ENCODE data around the gene OR52H1. TPM values are rescaled to one million over a fixed set of nuclear protein-coding genes. Genes with fewer than 3 reads are reported as not detected.

The OR52H1 gene
- total RNA-seq, 1 donor from 2014 or later: 0.75 TPM

- no peak for TF ChIP-seq CTCF (IDR thresholded peaks at IDR 0.05; ENCODE audit: insufficient read depth, low read length, poor library complexity, severe bottlenecking)
- no peak for DNase-seq (ENCODE audit: low read depth)
- Histone ChIP-seq H3K27me3 (ENCODE audit: control insufficient read depth, insufficient read depth, low read length) (no peaks in the 10 kb centered on the region), H3K4me3 (ENCODE audit: low read depth, low read length) (no peak overlapping the region), H3K36me3 (ENCODE audit: control insufficient read depth, insufficient read depth, low read length) (no peaks in the 10 kb centered on the region)
These were observed 358 bp downstream of the OR52H1 start for GRCh38 chr11:5547982-5548381.

GRCh38 chr11:5546457-5546856, 1.9 kb downstream of the OR52H1 start:
- Histone ChIP-seq H3K27me3 (ENCODE audit: control insufficient read depth, insufficient read depth, low read length) (no peaks in the 10 kb centered on the region), H3K4me3 (ENCODE audit: low read depth, low read length) (no peak overlapping the region), H3K36me3 (ENCODE audit: control insufficient read depth, insufficient read depth, low read length) (no peaks in the 10 kb centered on the region)
- peak; percentile 21 for DNase-seq (ENCODE audit: low read depth)
- TF ChIP-seq CTCF (IDR thresholded peaks at IDR 0.05; ENCODE audit: insufficient read depth, low read length, poor library complexity, severe bottlenecking): no peak

- DNase-seq (ENCODE audit: low read depth): no peak
- Histone ChIP-seq H3K36me3 (ENCODE audit: control insufficient read depth, insufficient read depth, low read length) (no peaks in the 10 kb centered on the region), H3K27me3 (ENCODE audit: control insufficient read depth, insufficient read depth, low read length) (no peaks in the 10 kb centered on the region), H3K4me3 (ENCODE audit: low read depth, low read length) (no peak overlapping the region)
- no peak for TF ChIP-seq CTCF (IDR thresholded peaks at IDR 0.05; ENCODE audit: insufficient read depth, low read length, poor library complexity, severe bottlenecking)
These were observed 6.9 kb downstream of the OR52H1 start for GRCh38 chr11:5541427-5541826.

- Histone ChIP-seq H3K27me3 (ENCODE audit: control insufficient read depth, insufficient read depth, low read length) (no peaks in the 10 kb centered on the region), H3K36me3 (ENCODE audit: control insufficient read depth, insufficient read depth, low read length) (no peaks in the 10 kb centered on the region), H3K4me3 (ENCODE audit: low read depth, low read length) (no peak overlapping the region)
- TF ChIP-seq CTCF (IDR thresholded peaks at IDR 0.05; ENCODE audit: insufficient read depth, low read length, poor library complexity, severe bottlenecking): no peak
- no peak for DNase-seq (ENCODE audit: low read depth)
These were observed 11.9 kb downstream of the OR52H1 start for GRCh38 chr11:5536482-5536881.

GRCh38 chr11:5534046-5534445, 14.3 kb downstream of the OR52H1 start:
- Histone ChIP-seq H3K4me3 (ENCODE audit: low read depth, low read length) (no peak overlapping the region), H3K36me3 (ENCODE audit: control insufficient read depth, insufficient read depth, low read length) (no peaks in the 10 kb centered on the region), H3K27me3 (ENCODE audit: control insufficient read depth, insufficient read depth, low read length) (no peaks in the 10 kb centered on the region)
- TF ChIP-seq CTCF (IDR thresholded peaks at IDR 0.05; ENCODE audit: insufficient read depth, low read length, poor library complexity, severe bottlenecking): no peak
- no peak for DNase-seq (ENCODE audit: low read depth)

GRCh38 chr11:5531053-5531831, 17.1 kb downstream of the OR52H1 start:
- TF ChIP-seq CTCF (IDR thresholded peaks at IDR 0.05; ENCODE audit: insufficient read depth, low read length, poor library complexity, severe bottlenecking): no peak
- H3K36me3 ChIP-seq (ENCODE audit: control insufficient read depth, insufficient read depth, low read length): no peaks in the 10 kb centered on the region
- no peaks in the 10 kb centered on the region for H3K27me3 ChIP-seq (ENCODE audit: control insufficient read depth, insufficient read depth, low read length)
- no peak overlapping the region for H3K4me3 ChIP-seq (ENCODE audit: low read depth, low read length)
- no peak for DNase-seq (ENCODE audit: low read depth)
